Loucy (cell line): ENCODE measurements around the gene ZNF785.

Experiments used
- H2AFZ ChIP-seq: fragments of 200-600 bp; sonication (generic); 2 replicates; pipeline ENCODE4 v1.6.0; 2016; ENCODE audit warnings: antibody characterized with exemption, mild to moderate bottlenecking, low read length, moderate library complexity
- H3F3A ChIP-seq: fragments of 200-600 bp; 2 replicates; pipeline ENCODE4 v1.6.0; 2016; ENCODE audit warnings: antibody characterized with exemption, low read depth, mild to moderate bottlenecking
- H3K27me3 ChIP-seq: fragments of 200-600 bp; sonication (generic); 2 replicates; pipeline ENCODE4 v1.6.1; 2014; ENCODE audit warnings: low read length, mild to moderate bottlenecking; ENCODE audit not compliant: insufficient read depth, poor library complexity, severe bottlenecking
- H3K36me3 ChIP-seq: fragments of 200-600 bp; sonication (generic); 2 replicates; pipeline ENCODE4 v1.6.1; 2016; ENCODE audit warnings: low read length; ENCODE audit not compliant: insufficient read depth
- H3K4me1 ChIP-seq: fragments of 200-600 bp; sonication (generic); 2 replicates; pipeline ENCODE4 v1.5.1; 2014; ENCODE audit warnings: low read length, mild to moderate bottlenecking; ENCODE audit not compliant: insufficient read depth, poor library complexity, severe bottlenecking
- H3K4me2 ChIP-seq: fragments of 200-600 bp; sonication (generic); 2 replicates; pipeline ENCODE4 v1.6.0; 2014; ENCODE audit warnings: antibody characterized with exemption, low read length, low read depth, mild to moderate bottlenecking; ENCODE audit not compliant: poor library complexity, severe bottlenecking
- H3K4me3 ChIP-seq: fragments of 200-600 bp; sonication (generic); 2 replicates; pipeline ENCODE4 v1.5.1; 2014; ENCODE audit warnings: low read length, mild to moderate bottlenecking, mixed read lengths; ENCODE audit not compliant: poor library complexity, severe bottlenecking
- H3K79me2 ChIP-seq: fragments of 200-600 bp; sonication (generic); 2 replicates; pipeline ENCODE4 v1.6.1; 2014; ENCODE audit warnings: low read length; ENCODE audit not compliant: insufficient read depth
- H3K9ac ChIP-seq: fragments of 200-600 bp; sonication (generic); 2 replicates; pipeline ENCODE4 v1.6.0; 2014; ENCODE audit warnings: mild to moderate bottlenecking, low read depth, low read length, moderate library complexity; ENCODE audit not compliant: poor library complexity, severe bottlenecking
- H3K9me2 ChIP-seq: fragments of 200-600 bp; sonication (generic); replicated peaks from 2 replicates; pipeline ENCODE4 v1.6.1; 2016; ENCODE audit warnings: low read depth, low read length, mixed read lengths
- H3K9me3 ChIP-seq: fragments of 200-600 bp; sonication (generic); 2 replicates; pipeline ENCODE4 v1.6.1; 2014; ENCODE audit warnings: mild to moderate bottlenecking, antibody characterized with exemption, low read length, low read depth; ENCODE audit not compliant: insufficient read depth
- H4K20me1 ChIP-seq: fragments of 200-600 bp; sonication (generic); 2 replicates; pipeline ENCODE4 v1.6.0; 2014; ENCODE audit warnings: antibody characterized with exemption, low read length, mild to moderate bottlenecking; ENCODE audit not compliant: insufficient read depth, poor library complexity, severe bottlenecking
- EZH2phosphoT487 ChIP-seq: fragments of 200-600 bp; IDR thresholded peaks from 2 replicates; pipeline ENCODE4 v1.6.1; 2018; ENCODE audit warnings: antibody characterized with exemption, mild to moderate bottlenecking, moderate library complexity, borderline replicate concordance
- TF ChIP-seq, protein P1 (sequence below): fragments of 200-600 bp; sonication (generic); conservative IDR thresholded peaks from 2 replicates; pipeline ENCODE4 v1.5.1; 2014; ENCODE audit warnings: mild to moderate bottlenecking, antibody characterized with exemption, low read length

The ZNF785 gene

DNA sequence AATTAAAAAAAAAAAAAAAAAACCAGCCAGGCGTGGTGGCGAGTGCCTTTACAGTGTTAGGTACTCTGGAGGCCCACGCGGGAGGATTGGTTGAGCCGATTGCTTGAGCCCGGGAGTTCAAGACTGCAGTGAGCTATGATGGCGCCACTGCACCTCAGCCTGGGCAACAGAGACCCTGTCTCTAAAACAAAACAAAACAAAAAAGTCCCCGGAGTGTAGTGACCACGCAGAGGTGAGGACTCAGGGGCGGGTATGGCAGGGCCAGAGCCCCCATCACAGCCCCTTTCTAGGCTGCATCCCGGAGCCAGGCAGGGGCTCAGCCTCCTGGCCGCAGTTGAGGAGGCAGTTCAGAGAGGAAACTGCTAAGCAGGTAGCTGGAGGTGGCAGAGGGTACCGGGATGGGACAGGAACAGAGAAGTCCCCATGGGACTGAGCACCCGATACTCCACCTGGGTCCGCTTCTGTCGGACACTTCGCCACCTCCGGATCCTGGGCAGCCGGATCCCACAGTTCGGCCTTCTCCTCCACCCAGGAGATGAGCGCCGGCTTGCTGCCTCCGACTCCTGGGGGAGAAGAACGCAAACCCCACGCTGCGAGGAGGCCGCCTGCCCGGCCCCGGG is 51.6 kb downstream of the ZNF785 start:
- H3K36me3 ChIP-seq = no peaks in the 10 kb centered on the region; the same call in 1 of the 2 replicates
- peaks cover 10% of the 10 kb centered on the region for H3K4me1 ChIP-seq
- no peak for TF ChIP-seq EZH2phosphoT487
- TF ChIP-seq, protein P1, sequence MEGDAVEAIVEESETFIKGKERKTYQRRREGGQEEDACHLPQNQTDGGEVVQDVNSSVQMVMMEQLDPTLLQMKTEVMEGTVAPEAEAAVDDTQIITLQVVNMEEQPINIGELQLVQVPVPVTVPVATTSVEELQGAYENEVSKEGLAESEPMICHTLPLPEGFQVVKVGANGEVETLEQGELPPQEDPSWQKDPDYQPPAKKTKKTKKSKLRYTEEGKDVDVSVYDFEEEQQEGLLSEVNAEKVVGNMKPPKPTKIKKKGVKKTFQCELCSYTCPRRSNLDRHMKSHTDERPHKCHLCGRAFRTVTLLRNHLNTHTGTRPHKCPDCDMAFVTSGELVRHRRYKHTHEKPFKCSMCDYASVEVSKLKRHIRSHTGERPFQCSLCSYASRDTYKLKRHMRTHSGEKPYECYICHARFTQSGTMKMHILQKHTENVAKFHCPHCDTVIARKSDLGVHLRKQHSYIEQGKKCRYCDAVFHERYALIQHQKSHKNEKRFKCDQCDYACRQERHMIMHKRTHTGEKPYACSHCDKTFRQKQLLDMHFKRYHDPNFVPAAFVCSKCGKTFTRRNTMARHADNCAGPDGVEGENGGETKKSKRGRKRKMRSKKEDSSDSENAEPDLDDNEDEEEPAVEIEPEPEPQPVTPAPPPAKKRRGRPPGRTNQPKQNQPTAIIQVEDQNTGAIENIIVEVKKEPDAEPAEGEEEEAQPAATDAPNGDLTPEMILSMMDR = no peak; the same call in 1 of the 2 replicates
- H3K4me2 ChIP-seq = peak overlapping the region; percentile 91
- no peaks in the 10 kb centered on the region for H3K9me2 ChIP-seq
- peak overlapping the region; percentile 96 for H3K9ac ChIP-seq
- peak overlapping the region; percentile 86; the same call in 1 of the 2 replicates for H2AFZ ChIP-seq
- no peaks in the 10 kb centered on the region for H3K9me3 ChIP-seq
- peaks cover 58% of the 10 kb centered on the region for H3K79me2 ChIP-seq
- peak overlapping the region; percentile 96 for H3K4me3 ChIP-seq
- no peaks in the 10 kb centered on the region for H3K27me3 ChIP-seq
- H4K20me1 ChIP-seq = peaks cover 7% of the 10 kb centered on the region
- no peaks in the 10 kb centered on the region for H3F3A ChIP-seq

DNA sequence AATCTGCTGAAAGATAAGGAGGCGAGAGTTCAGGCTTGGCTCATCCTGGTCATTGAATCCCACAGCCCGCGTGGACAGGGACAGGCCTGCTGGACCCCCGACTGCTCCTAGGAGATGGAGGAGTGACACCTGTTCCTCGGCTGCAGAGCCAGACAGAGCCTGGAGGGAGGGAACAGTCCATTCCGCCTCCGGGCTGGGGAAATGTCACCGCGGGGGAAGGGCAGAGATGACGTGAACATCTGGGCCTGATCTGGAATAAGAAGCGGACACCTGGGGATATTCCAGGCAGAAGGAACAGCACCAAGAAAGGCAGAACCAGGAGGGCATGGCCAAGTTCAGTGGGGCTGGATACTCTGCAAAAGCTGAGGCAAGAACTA is 52.4 kb downstream of the ZNF785 start:
- Histone ChIP-seq H3K4me3 (peak overlapping the region; percentile 96), H3F3A (no peaks in the 10 kb centered on the region), H2AFZ (no peak overlapping the region), H3K9me3 (no peaks in the 10 kb centered on the region), H3K36me3 (no peaks in the 10 kb centered on the region; the same call in 1 of the 2 replicates), H3K4me2 (peak overlapping the region; percentile 91), H4K20me1 (peaks cover 7% of the 10 kb centered on the region), H3K9me2 (no peaks in the 10 kb centered on the region), H3K79me2 (peaks cover 58% of the 10 kb centered on the region), H3K4me1 (peaks cover 10% of the 10 kb centered on the region), H3K27me3 (no peaks in the 10 kb centered on the region), H3K9ac (peak overlapping the region; percentile 96)
- TF ChIP-seq, protein P1 = no peak
- no peak for TF ChIP-seq EZH2phosphoT487

DNA sequence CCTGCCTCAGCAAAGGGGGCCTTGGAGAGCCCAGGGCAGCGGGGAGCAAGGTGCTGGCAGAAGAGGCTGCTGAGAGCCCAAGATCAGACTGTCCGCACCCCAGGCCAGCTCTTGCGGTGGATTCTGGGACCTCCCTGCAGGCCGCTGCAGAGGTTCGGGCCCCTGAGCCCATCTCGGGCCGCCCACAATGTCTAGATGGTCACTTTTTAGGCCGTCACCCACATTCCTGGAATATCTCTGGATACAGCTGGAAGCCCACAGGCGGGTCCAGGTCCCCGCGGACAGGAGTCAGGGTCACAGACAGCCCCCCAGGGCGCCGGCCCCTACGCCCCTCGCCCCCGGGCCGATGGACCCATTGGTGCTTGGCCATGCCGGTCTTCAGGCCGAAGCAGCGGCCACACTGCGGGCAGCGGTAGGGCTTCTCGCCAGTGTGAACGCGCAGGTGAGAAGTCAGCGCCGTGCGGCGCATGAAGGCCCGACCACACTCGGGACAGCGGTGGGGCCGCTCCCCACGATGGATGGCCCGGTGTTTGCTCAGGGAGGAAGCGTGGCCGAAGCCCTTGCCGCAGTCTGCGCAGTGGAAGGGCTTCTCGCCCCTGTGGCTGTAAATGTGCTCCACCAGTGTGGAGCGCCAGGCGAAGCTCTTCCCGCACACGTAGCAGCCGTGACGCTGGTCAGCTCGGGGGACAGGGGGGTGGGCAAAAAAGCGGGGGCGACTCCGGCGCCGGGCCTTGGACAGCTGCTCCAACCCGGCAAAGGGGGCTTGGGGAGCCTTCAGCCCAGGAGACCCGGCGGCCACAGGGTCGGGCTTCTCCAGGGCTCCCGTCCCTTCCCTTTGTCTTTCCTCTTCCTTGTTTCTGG is 53.0 kb downstream of the ZNF785 start:
- peaks cover 15% of the 10 kb centered on the region for H3K4me1 ChIP-seq
- H3K9me2 ChIP-seq = no peaks in the 10 kb centered on the region
- no peaks in the 10 kb centered on the region for H3F3A ChIP-seq
- H3K79me2 ChIP-seq = peaks cover 55% of the 10 kb centered on the region
- H3K36me3 ChIP-seq = no peaks in the 10 kb centered on the region; the same call in 1 of the 2 replicates
- TF ChIP-seq, protein P1 = no peak
- TF ChIP-seq EZH2phosphoT487 = no peak
- no peak overlapping the region for H2AFZ ChIP-seq
- peak overlapping the region; percentile 96 for H3K9ac ChIP-seq
- no peaks in the 10 kb centered on the region for H3K27me3 ChIP-seq
- no peaks in the 10 kb centered on the region for H3K9me3 ChIP-seq
- H3K4me2 ChIP-seq = peak overlapping the region; percentile 91
- peaks cover 7% of the 10 kb centered on the region for H4K20me1 ChIP-seq
- H3K4me3 ChIP-seq = peak overlapping the region; percentile 96
